ENCODE results near the gene ACOT4.

The ACOT4 gene

DNA sequence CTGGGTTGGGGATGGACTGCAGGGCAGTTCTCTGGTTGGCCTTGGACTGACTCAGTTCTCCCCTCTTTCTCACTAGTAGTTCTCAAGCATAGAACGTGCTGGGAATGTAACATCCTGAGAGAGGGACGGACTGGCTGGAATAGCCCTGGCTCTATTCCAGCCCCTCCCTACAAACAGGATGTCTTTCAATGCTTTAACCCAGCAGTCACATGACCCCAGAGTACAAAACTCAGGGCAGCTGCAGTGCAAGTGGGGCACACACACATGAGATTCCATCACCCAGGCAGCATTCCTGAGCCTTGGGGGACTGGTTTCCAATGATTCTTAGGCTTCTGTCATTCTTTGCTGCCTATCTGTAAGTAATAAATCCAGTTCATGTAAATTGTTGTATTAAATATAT lies 19.0 kb downstream of the ACOT4 start:
- H3K4me3 ChIP-seq (ENCODE audit: low read depth, low read length): no peak overlapping the region
- no peak for DNase-seq (ENCODE audit: low read depth)
- TF ChIP-seq, protein P1, sequence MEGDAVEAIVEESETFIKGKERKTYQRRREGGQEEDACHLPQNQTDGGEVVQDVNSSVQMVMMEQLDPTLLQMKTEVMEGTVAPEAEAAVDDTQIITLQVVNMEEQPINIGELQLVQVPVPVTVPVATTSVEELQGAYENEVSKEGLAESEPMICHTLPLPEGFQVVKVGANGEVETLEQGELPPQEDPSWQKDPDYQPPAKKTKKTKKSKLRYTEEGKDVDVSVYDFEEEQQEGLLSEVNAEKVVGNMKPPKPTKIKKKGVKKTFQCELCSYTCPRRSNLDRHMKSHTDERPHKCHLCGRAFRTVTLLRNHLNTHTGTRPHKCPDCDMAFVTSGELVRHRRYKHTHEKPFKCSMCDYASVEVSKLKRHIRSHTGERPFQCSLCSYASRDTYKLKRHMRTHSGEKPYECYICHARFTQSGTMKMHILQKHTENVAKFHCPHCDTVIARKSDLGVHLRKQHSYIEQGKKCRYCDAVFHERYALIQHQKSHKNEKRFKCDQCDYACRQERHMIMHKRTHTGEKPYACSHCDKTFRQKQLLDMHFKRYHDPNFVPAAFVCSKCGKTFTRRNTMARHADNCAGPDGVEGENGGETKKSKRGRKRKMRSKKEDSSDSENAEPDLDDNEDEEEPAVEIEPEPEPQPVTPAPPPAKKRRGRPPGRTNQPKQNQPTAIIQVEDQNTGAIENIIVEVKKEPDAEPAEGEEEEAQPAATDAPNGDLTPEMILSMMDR (IDR thresholded peaks at IDR 0.05; ENCODE audit: control insufficient read depth, extremely low read depth, insufficient read depth): no peak

DNA sequence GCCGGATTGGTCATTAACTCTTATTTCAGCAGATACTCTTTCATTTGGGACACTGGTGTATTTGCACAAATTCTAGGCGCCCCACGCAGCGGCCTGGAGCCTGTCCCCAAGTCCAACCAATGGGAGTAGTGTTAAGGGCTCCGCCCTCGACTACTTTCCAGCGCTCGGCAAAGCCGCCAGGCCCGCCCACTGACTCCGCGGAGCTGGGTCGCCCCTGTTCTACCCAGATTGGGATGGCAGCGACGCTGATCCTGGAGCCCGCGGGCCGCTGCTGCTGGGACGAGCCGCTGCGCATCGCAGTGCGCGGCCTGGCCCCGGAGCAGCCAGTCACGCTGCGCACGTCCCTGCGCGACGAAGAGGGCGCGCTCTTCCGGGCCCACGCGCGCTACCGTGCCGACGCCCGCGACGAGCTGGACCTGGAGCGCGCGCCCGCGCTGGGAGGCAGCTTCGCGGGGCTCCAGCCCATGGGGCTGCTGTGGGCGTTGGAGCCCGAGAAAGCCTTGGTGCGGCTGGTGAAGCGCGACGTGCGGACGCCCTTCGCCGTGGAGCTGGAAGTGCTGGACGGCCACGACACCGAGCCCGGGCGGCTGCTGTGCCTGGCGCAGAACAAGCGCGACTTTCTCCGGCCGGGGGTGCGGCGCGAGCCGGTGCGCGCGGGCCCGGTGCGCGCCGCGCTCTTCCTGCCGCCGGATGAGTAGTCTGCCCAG lies 20.8 kb downstream of the ACOT4 start, which contains the start of gene ACOT6:
TSS of gene ACOT6 (plus strand) at position 179 of the 707 bp plus-strand sequence. CDS start at position 234, 55 bp downstream.
- no peak within 1 kb of the TSS for H3K4me3 ChIP-seq (ENCODE audit: low read depth, low read length)
- no peak for DNase-seq (ENCODE audit: low read depth)
- TF ChIP-seq, protein P1 (IDR thresholded peaks at IDR 0.05; ENCODE audit: control insufficient read depth, extremely low read depth, insufficient read depth): no peak

DNA sequence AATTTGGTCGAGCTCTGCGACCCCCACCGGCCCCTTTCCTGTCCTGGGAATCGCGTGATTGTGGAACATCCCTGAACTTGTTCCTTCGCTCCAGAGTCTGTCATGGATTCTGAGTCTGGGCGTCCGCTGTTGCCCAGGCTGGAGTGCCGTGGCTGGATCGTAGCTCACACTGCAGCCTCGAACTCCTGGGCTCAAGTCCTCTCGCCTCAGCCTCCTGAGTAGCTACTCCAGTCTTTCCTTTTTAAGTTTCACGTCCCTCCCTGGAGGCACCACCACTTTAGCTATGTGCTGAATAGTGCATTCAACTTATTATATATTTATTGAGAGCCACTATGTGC lies 21.3 kb downstream of the ACOT4 start:
- no peak overlapping the region for H3K4me3 ChIP-seq (ENCODE audit: low read depth, low read length)
- TF ChIP-seq, protein P1 (IDR thresholded peaks at IDR 0.05; ENCODE audit: control insufficient read depth, extremely low read depth, insufficient read depth): no peak
- DNase-seq (ENCODE audit: low read depth): no peak

DNA sequence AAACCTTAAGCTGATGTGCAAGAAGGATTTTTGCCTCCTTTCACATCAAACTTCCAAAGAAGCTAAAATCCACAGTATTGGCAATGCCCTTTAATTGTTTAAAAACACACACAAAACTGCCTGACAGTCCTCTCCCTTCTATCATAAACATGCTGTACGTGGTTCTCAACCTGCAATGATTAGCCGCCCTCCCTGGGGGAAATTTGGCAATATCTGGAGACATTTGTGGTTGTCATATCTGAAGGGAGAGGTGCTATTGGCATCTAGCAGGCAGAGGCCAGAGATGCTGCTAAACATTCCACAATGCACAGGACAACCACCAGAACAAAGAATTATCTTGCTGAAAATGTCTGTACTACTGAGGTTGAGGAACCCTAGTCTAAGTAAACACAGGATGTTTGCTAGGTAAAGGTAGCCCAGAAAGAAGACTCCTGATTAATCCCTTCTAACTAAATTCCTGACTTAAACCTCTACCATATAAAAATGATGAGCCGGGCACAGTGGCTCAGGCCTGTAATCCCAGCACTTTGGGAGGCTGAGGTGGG lies 21.8 kb downstream of the ACOT4 start:
- TF ChIP-seq, protein P1 (IDR thresholded peaks at IDR 0.05; ENCODE audit: control insufficient read depth, extremely low read depth, insufficient read depth): no peak
- no peak overlapping the region for H3K4me3 ChIP-seq (ENCODE audit: low read depth, low read length)
- DNase-seq (ENCODE audit: low read depth): no peak

DNA sequence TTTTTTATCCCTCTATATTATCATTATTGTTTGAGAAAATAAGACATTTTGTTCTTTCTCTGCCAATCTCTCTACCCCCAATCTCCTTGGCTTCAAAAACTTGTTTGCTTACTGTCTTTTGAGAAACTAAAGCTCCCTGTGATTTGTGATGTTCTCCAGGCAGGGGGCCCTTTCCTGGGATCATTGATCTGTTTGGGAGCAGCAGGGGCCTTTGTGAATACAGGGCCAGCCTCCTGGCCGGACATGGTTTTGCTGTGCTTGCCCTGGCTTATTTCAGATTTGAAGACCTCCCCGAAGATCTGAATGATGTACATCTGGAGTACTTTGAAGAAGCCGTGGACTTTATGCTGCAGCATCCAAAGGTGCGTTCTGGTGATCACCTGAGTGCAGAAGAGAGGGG lies 25.2 kb downstream of the ACOT4 start:
- TF ChIP-seq, protein P1 (IDR thresholded peaks at IDR 0.05; ENCODE audit: control insufficient read depth, extremely low read depth, insufficient read depth): no peak
- no peak overlapping the region for H3K4me3 ChIP-seq (ENCODE audit: low read depth, low read length)
- no peak for DNase-seq (ENCODE audit: low read depth)

DNA sequence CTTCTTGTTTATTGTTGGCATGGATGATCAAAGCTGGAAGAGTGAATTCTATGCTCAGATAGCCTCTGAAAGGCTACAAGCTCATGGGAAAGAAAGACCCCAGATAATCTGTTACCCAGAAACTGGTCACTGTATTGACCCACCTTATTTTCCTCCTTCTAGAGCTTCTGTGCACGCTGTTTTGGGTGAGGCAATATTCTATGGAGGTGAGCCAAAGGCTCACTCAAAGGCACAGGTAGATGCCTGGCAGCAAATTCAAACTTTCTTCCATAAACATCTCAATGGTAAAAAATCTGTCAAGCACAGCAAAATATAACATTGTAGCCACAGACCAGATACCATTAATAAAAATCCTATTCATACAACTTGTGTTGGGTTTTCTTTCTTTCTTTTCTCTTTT lies 27.9 kb downstream of the ACOT4 start:
- no peak overlapping the region for H3K4me3 ChIP-seq (ENCODE audit: low read depth, low read length)
- DNase-seq (ENCODE audit: low read depth): no peak
- TF ChIP-seq, protein P1 (IDR thresholded peaks at IDR 0.05; ENCODE audit: control insufficient read depth, extremely low read depth, insufficient read depth): no peak

DNA sequence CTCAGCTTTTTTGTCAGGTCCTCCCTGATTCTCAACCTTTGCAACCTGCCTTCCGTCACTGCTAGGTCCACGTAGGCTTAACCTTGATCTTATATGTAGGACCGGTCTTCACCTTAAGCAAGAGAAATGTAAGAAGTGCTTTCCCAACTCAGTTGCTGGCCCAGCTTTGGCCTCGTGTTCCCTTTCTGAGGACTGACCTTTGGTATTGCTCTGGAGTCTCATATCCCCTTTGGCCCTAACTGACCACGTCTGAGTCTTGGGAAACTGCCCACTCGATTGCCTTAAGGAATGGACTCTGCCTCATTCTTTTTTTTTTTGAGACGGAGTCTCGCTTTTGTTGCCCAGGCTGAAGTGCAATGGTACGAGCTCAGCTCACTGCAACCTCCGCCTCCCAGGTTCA lies 28.6 kb downstream of the ACOT4 start:
- H3K4me3 ChIP-seq (ENCODE audit: low read depth, low read length): no peak overlapping the region
- TF ChIP-seq, protein P1 (IDR thresholded peaks at IDR 0.05; ENCODE audit: control insufficient read depth, extremely low read depth, insufficient read depth): no peak
- no peak for DNase-seq (ENCODE audit: low read depth)

Measured in LNCaP clone FGC (cell line).